Retinal pigment epithelial cell (primary cell): ENCODE results near the gene KCNMB4.
"Not testable (repeated sequence)": the region's sequence is repeated elsewhere in the genome, so short reads cannot be mapped to it uniquely, and the experiment has no call there.

Source experiments
- DNase-seq: peaks from one replicate; pipeline ENCODE4 v3.0.0-alpha.2; 2010; ENCODE audit warnings: low read depth
- H3K4me3 ChIP-seq: 2 replicates; pipeline ENCODE4 v1.5.1; 2011; ENCODE audit warnings: mild to moderate bottlenecking, low read length, control low read depth, moderate library complexity
- TF ChIP-seq, protein P1 (sequence below): conservative IDR thresholded peaks from 2 replicates; pipeline ENCODE4 v1.5.1; 2011; ENCODE audit warnings: low read depth, low read length, control low read depth, inconsistent platforms

Gene KCNMB4

GRCh38 chr12:70372881-70373280 lies 6.8 kb downstream of the KCNMB4 start:
- H3K4me3 ChIP-seq: no peak overlapping the region
- TF ChIP-seq, protein P1, sequence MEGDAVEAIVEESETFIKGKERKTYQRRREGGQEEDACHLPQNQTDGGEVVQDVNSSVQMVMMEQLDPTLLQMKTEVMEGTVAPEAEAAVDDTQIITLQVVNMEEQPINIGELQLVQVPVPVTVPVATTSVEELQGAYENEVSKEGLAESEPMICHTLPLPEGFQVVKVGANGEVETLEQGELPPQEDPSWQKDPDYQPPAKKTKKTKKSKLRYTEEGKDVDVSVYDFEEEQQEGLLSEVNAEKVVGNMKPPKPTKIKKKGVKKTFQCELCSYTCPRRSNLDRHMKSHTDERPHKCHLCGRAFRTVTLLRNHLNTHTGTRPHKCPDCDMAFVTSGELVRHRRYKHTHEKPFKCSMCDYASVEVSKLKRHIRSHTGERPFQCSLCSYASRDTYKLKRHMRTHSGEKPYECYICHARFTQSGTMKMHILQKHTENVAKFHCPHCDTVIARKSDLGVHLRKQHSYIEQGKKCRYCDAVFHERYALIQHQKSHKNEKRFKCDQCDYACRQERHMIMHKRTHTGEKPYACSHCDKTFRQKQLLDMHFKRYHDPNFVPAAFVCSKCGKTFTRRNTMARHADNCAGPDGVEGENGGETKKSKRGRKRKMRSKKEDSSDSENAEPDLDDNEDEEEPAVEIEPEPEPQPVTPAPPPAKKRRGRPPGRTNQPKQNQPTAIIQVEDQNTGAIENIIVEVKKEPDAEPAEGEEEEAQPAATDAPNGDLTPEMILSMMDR: no peak
- no peak for DNase-seq

GRCh38 chr12:70379846-70380245 lies 13.8 kb downstream of the KCNMB4 start:
- TF ChIP-seq, protein P1: no peak
- DNase-seq: no peak
- H3K4me3 ChIP-seq: no peak overlapping the region

GRCh38 chr12:70383484-70383883 lies 17.4 kb downstream of the KCNMB4 start:
- DNase-seq: no peak
- no peak overlapping the region for H3K4me3 ChIP-seq
- TF ChIP-seq, protein P1: no peak

DNA sequence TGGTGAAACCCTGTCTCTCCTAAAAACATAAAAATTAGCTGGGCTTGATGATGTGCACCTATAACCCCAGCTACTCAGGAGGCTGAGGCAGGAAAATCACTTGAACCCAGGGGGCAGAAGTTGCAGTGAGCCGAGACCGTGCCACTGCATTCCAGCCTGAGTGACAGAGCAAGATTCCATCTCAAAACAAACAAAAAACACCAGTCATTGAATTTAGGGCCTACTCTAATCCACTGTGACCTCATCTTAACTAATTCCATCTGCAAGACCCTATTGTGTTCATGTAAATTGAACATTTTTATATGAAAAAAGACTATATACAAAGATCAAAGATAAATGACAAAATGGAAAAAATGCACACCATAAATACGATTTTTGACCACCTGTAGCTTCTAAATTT lies 17.8 kb downstream of the KCNMB4 start:
- TF ChIP-seq, protein P1: no peak
- no peak for DNase-seq
- H3K4me3 ChIP-seq: no peak overlapping the region

- TF ChIP-seq, protein P1: no peak
- H3K4me3 ChIP-seq: no peak overlapping the region
- DNase-seq: no peak
Measured at GRCh38 chr12:70386771-70387170, 20.7 kb downstream of the KCNMB4 start.

GRCh38 chr12:70389678-70390077 lies 23.6 kb downstream of the KCNMB4 start:
- no peak for DNase-seq
- TF ChIP-seq, protein P1: no peak
- H3K4me3 ChIP-seq: no peak overlapping the region

- not testable (repeated sequence) for H3K4me3 ChIP-seq, DNase-seq
Measured at GRCh38 chr12:70392631-70393030, 26.5 kb downstream of the KCNMB4 start.
